Smooth muscle cell of the pulmonary artery (primary cell): ENCODE results near the gene LAP3. TPM values are rescaled to one million over a fixed set of nuclear protein-coding genes. Genes with fewer than 3 reads are reported as not detected.

Experiments
- total RNA-seq: library from RNA; depleted of rRNA; stranded (reverse); fragments of >200 nt; gene quantifications from 2 replicates; pipeline ENCODE4 v1.2.3, GENCODE V29; 2014

Gene LAP3
- total RNA-seq, result 78.9 and 83.8 TPM in 2 replicates

DNA sequence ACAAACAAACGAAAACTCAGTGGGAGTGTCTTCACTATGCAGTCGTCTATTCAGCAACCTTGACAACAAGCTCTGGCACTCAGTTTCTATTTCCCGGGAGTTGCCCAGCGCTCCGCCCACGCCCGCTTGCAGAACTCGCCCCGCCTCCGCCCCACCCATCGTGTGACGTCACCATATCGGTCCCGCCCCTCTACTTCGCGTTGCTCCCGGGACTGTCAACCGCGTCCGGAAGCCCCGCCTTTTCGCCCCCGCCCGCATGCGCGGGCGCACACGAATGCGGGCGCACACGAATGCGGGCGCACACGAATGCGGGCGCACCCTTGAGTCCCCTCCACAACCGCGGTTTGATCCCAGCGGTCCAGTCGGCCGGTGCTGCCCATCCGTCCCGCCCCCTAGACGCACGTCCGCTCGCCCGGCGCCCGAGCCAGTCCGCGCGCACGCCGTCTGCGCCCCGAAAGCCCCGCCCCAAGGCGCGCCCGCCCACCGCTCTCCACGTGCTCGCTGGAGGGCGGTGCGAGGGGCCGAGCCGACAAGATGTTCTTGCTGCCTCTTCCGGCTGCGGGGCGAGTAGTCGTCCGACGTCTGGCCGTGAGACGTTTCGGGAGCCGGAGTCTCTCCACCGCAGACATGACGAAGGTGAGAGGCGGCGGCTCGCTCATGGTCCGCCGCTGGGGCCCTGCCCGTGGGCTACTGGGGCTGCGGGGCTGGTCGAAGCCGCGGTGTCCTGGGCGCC is at the start of gene LAP3:
Gene LAP3, plus strand, starts transcription at position 267 of the 733 bp plus-strand sequence. Its CDS starts 268 bp downstream, at position 535.

DNA sequence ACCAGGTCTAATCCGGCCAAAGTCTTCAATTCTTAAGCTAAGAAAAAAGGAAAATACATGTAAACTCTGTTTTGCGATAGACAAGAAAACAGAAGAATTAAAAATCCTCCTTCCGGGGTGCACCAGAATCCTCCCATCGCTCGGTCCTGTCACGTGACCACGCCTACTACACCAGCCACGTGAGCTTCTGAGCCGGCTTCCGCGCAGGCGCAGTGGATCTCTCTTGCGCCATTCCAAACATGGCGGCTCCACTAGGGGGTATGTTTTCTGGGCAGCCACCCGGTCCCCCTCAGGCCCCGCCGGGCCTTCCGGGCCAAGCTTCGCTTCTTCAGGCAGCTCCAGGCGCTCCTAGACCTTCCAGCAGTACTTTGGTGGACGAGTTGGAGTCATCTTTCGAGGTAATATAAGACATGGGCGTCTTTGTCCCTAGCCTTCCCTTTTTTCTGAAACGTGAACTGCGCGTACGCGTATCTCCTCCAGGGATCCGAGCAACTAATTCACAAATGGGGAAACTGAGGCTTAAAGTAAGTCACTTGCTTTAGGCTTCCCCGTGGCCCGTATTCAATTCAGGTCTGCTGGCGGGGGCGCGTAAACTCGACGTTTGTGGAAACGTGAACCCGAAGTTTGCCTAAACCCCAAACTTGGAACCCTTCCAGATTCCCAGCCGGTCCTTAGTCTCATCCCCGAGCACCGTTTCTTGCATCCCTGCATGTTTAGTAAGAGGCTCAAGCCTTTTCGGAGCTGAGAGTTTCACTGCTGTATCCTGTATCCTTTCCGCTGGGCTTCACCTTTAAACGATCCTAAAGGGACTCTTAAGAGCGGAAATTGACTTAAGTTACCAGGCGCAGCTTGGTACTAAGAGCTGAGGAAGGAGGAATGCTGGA is 37.7 kb downstream of the LAP3 start, which contains the start of gene MED28:
Gene MED28, plus strand, starts transcription at position 226 of the 884 bp plus-strand sequence. Its CDS starts 14 bp downstream, at position 240.

Other genes with a start within 250 kb of the LAP3 start
- gene QDPR, start 65.1 kb upstream of the LAP3 start, total RNA-seq, result 14.9 and 18.4 TPM in 2 replicates
- not detected in 2 replicates for gene CLRN2, start 62.0 kb upstream of the LAP3 start, total RNA-seq
- 10.5 and 11.8 TPM in 2 replicates for gene MED28, start 37.4 kb downstream of the LAP3 start, total RNA-seq
- 0.07 and 0.10 TPM in 2 replicates for gene FAM184B, start 204.4 kb downstream of the LAP3 start, total RNA-seq
- 16.7 and 16.9 TPM in 2 replicates for gene DCAF16, start 233.6 kb downstream of the LAP3 start, total RNA-seq
- gene NCAPG, start 233.8 kb downstream of the LAP3 start, total RNA-seq, result 3.7 and 9.5 TPM in 2 replicates